Psoas muscle (tissue), 8 donors: ENCODE results near the gene NEK9. TPM values are rescaled to one million over a fixed set of nuclear protein-coding genes. Genes with fewer than 3 reads are reported as not detected.
A peak's percentile ranks its signal among the peaks of the same experiment; 100 is the strongest.

ENCODE experiments used
- ATAC-seq, 4 donors: fragments of 200-7000 bp; cut with Tn5 transposase; one replicate each; pipeline ENCODE4 v1.9.1; 2020; ENCODE audit warnings: moderate library complexity in 3 of 4, mild to moderate bottlenecking in 2 of 4
- DNase-seq, 2 donors: peaks; one replicate each; pipeline ENCODE4 v3.0.0-alpha.2; 2020
- H3K27ac ChIP-seq: fragments of 200-600 bp; one replicate; pipeline ENCODE4 v1.8.0; 2022
- H3K27me3 ChIP-seq, 3 donors: fragments of 200-600 bp in 1 of 3; one replicate each; pipeline versions ENCODE4 v1.6.1 to v1.8.0; 2013 to 2022; ENCODE audit warnings: low read length in 2 of 3, mild to moderate bottlenecking in 2 of 3, moderate library complexity in 1 of 3; ENCODE audit not compliant: insufficient read depth in 3 of 3
- H3K36me3 ChIP-seq, 2 donors: fragments of 200-600 bp in 1 of 2; one replicate each; pipeline versions ENCODE4 v1.6.1 to v1.8.0; 2013 to 2022; ENCODE audit warnings: low read depth in 1 of 2, mild to moderate bottlenecking in 1 of 2, moderate library complexity in 1 of 2; ENCODE audit not compliant: insufficient read depth in 1 of 2
- H3K4me1 ChIP-seq: fragments of 200-600 bp; one replicate; pipeline ENCODE4 v1.8.0; 2022
- H3K4me3 ChIP-seq: fragments of 200-600 bp; one replicate; pipeline ENCODE4 v1.8.0; 2022; ENCODE audit warnings: mild to moderate bottlenecking
- H3K9me3 ChIP-seq: fragments of 200-600 bp; one replicate; pipeline ENCODE4 v1.8.0; 2022
- CTCF ChIP-seq: fragments of 200-600 bp; IDR thresholded peaks from one replicate; pipeline ENCODE4 v1.8.0; 2022; ENCODE audit warnings: antibody characterized with exemption
- WGBS, 3 donors: extraction: QIAGEN DNeasy Blood & Tissue Kit; methylation state at CpG; one replicate each; pipeline versions ENCODE4 v1.1.6 to v1.1.7; 2013; 5-methylcytosine and 5-hydroxymethylcytosine counted together
- intact Hi-C, 2 donors: fragments of 100-400 bp; cut with DNase I; formaldehyde crosslinking; loops; one replicate each; pipeline versions ENCODE4 v1.11.0 to v1.14.2; 2022
- polyA plus RNA-seq, 3 donors: library from polyadenylated mRNA; stranded (reverse); fragments of 200-250 nt; gene quantifications; one replicate each; pipeline ENCODE4 v1.2.3, GENCODE V29; 2013
- total RNA-seq, 4 donors: library from RNA; stranded (reverse); fragmentation: NEBNext Ultra II Directional in 2 of 4; extraction: Animal tissue kit (Norgen Biotek cat#: 25700) in 2 of 4; gene quantifications; one replicate each; pipeline versions ENCODE4 v1.2.1 to v1.2.4, GENCODE V29; 2021 to 2023
- donor health status: healthy with polysubstance abuse.
- donor health status: DM: no; HTN: no; CAD: no; lungs with moderate emphysema.
- donor health status: Bipolar disorder and iron deficiency.
- donor health status: healthy.
- donor health status: DM: yes; HTN: yes; CAD: no.
- donor health status: DM: no; HTN: no; CAD: no.
- donor health status: DM: no; HTN: no; CAD: no.
- donor health status: DM: yes; HTN: yes; CAD: no.

The NEK9 gene
- total and polyA plus RNA-seq, 7 donors, result 17.9 to 116 (median 69.1) TPM

DNA sequence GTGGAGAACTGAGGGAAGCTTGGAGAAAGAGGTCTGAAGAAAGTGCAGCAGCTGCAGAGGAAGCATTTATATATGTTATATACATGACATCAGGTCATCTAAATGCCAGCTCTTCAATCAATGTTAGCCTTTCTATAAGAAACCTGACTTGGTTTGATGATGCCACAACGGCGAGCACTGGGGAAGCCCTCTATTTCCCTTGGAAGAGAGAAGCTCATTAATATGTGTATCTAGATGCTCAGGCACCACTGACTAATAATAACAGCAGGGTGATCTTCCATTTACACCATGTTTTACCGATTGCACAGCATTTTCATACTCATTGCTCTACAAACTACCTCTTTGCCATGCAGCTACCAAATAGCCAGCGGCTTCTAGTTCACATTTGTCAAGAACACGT lies 63.8 kb downstream of the NEK9 start:
- no peak for TF ChIP-seq CTCF
- Histone ChIP-seq H3K27me3 (no peaks in the 10 kb centered on the region), H3K27ac (peak overlapping the region; percentile 85), H3K36me3 (peaks cover 0 to 22% of the 10 kb centered on the region in 2 donors), H3K9me3 (no peaks in the 10 kb centered on the region), H3K4me3 (peak overlapping the region; percentile 84), H3K4me1 (peaks cover 33% of the 10 kb centered on the region)
- DNase-seq (no peak), ATAC-seq (no peak)
- 28 to 40% (median 32%) methylated on average over 5 of the region's 5 CpGs for WGBS, 3 donors
- intact Hi-C loops, result loop anchor here in 1 of 2 donors (10.0 kb wide), 1 partner anchor 58 kb away; the partner anchor contains the start of gene EIF2B2

GRCh38 chr14:75060420-75060819 lies 66.4 kb downstream of the NEK9 start:
- H3K27me3 ChIP-seq, result no peaks in the 10 kb centered on the region
- no peak for TF ChIP-seq CTCF
- DNase-seq (no peak), ATAC-seq (no peak)
- H3K36me3 ChIP-seq, result peaks cover 0 to 20% of the 10 kb centered on the region in 2 donors
- intact Hi-C loops, result loop anchor here in 1 of 2 donors (10.0 kb wide), 1 partner anchor 56 kb away; the partner anchor contains the start of gene EIF2B2
- WGBS, 3 donors, result 50 to 66% (median 50%) methylated on average over 2 of the region's 2 CpGs
- no peak overlapping the region for H3K4me3 ChIP-seq
- no peak overlapping the region for H3K27ac ChIP-seq
- no peaks in the 10 kb centered on the region for H3K9me3 ChIP-seq
- H3K4me1 ChIP-seq, result peaks cover 19% of the 10 kb centered on the region

GRCh38 chr14:75059642-75060041 lies 67.2 kb downstream of the NEK9 start:
- 85 to 94% (median 87%) methylated on average over 2 of the region's 2 CpGs for WGBS, 3 donors
- DNase-seq, result no peak
- no peaks in the 10 kb centered on the region for H3K9me3 ChIP-seq
- no peak overlapping the region for H3K4me3 ChIP-seq
- intact Hi-C loops, result loop anchor here in 1 of 2 donors (10.0 kb wide), 1 partner anchor 55 kb away; the partner anchor contains the start of gene EIF2B2
- H3K27me3 ChIP-seq, result no peaks in the 10 kb centered on the region
- H3K27ac ChIP-seq, result no peak overlapping the region
- no peak for ATAC-seq
- TF ChIP-seq CTCF, result no peak
- peaks cover 15% of the 10 kb centered on the region for H3K4me1 ChIP-seq
- H3K36me3 ChIP-seq, result peaks cover 0 to 21% of the 10 kb centered on the region in 2 donors

GRCh38 chr14:75054421-75054820 lies 72.4 kb downstream of the NEK9 start:
- intact Hi-C loops, result no loop called here
- WGBS, 3 donors, result 58 to 71% (median 64%) methylated on average over 1 of the region's 1 CpG

More at GRCh38 chr14:75054421-75054820, 72.4 kb downstream of the NEK9 start:
- TF ChIP-seq CTCF, result no peak
- DNase-seq (no peak), ATAC-seq (no peak)
- Histone ChIP-seq H3K4me1 (peaks cover 19% of the 10 kb centered on the region), H3K27ac (no peak overlapping the region), H3K9me3 (no peaks in the 10 kb centered on the region), H3K36me3 (peaks cover 0 to 25% of the 10 kb centered on the region in 2 donors), H3K4me3 (no peak overlapping the region), H3K27me3 (no peaks in the 10 kb centered on the region)
